GM12801 (cell line): Measurements from ENCODE around the gene UNC80.

Source experiments
- TF ChIP-seq, protein P1 (sequence below): IDR thresholded peaks from one replicate; pipeline ENCODE4 v1.5.1; 2011; ENCODE audit warnings: control low read depth; ENCODE audit not compliant: insufficient read length; ENCODE audit errors: extremely low read depth

UNC80 gene

DNA sequence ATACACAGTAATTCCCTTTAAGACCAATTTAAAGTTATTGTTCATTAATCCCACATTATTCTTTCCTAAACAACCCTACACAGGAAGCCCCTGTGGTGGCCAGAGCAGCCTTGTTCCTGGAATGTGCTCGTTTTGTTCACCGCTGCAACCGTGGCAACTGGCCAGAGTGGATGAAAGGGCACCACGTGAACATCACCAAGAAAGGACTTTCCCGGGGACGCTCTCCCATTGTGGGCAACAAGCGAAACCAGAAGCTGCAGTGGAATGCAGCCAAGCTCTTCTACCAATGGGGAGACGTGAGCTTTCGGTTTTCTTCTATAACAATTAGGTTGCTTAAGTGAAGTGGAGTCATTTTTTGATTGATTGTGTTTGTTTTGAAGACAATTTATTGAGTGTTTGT is 101.0 kb downstream of the UNC80 start:
- TF ChIP-seq, protein P1, sequence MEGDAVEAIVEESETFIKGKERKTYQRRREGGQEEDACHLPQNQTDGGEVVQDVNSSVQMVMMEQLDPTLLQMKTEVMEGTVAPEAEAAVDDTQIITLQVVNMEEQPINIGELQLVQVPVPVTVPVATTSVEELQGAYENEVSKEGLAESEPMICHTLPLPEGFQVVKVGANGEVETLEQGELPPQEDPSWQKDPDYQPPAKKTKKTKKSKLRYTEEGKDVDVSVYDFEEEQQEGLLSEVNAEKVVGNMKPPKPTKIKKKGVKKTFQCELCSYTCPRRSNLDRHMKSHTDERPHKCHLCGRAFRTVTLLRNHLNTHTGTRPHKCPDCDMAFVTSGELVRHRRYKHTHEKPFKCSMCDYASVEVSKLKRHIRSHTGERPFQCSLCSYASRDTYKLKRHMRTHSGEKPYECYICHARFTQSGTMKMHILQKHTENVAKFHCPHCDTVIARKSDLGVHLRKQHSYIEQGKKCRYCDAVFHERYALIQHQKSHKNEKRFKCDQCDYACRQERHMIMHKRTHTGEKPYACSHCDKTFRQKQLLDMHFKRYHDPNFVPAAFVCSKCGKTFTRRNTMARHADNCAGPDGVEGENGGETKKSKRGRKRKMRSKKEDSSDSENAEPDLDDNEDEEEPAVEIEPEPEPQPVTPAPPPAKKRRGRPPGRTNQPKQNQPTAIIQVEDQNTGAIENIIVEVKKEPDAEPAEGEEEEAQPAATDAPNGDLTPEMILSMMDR = no peak

DNA sequence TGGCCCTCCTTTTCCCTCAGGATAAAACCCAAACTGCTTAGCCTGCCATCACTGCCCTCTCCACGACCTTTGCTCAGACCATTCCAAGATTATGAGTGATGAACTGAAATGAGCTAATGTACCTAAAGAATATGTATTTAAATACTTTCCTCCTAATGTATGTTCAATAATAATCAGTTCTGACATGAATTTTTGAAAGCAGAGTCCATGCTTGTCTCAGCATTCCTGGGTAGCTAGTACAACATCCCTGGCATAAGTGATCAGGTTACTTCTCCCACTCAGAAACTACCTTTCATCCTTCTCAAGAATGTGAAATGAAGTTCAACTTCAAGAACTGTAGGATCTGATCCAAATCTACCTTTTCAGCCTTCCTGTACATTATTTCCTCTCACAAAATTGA is 103.6 kb downstream of the UNC80 start:
- TF ChIP-seq, protein P1 = no peak

DNA sequence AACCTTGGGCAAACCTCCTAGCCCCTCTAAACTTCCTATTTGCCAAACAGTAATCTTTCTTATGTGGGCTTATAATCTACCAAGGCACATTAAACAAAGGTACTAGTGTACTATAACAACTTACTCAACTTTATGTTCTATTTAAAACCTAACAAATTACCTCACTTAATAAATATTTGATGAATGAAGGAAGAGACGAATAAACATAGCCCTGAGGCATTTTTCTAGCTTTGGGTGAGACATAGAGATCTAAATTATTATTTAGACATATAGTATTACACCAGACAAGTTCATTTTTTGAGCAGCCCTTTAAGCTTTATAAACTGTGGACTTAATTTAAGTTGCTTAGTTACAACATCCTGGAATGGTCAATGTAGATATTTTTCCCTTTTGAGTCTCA is 104.6 kb downstream of the UNC80 start:
- TF ChIP-seq, protein P1 = no peak

DNA sequence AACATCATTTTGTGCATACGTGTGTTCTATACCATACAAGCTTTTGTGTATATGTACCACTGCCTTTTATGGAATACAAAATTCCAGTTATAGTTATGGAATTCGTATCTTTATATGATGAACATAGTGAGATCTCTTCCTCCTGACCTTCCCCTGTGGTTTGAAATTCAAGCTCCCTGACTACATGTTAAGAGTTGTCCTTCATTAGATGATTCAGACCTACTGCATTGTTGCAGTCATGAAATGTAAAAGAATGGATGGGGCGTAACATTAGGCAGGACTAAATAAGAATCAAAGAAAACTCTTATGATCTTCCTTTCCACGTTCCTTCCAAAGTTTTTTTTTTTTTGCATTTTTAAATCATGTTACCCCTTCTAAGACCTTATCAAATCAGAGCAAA is 107.1 kb downstream of the UNC80 start:
- TF ChIP-seq, protein P1 = no peak

DNA sequence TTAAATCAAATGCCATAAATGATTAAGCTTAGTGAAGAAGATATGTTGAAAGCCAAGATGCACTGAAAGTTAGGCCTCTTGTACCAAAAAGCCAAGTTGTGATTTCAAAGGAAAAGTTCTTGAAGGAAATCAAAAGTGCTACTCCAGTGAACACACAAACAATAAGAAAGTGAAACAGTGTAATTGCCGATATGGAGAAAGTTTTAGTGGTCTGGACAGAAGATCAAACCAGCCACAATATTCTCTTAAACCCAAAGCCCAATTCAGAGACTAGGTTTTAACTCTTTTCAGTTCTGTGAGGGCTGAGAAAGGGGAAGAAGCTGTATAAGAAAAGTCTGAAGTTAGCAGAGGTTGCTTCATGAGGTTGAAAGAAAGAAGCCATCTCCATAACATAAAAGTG is 129.0 kb downstream of the UNC80 start:
- TF ChIP-seq, protein P1 = no peak

DNA sequence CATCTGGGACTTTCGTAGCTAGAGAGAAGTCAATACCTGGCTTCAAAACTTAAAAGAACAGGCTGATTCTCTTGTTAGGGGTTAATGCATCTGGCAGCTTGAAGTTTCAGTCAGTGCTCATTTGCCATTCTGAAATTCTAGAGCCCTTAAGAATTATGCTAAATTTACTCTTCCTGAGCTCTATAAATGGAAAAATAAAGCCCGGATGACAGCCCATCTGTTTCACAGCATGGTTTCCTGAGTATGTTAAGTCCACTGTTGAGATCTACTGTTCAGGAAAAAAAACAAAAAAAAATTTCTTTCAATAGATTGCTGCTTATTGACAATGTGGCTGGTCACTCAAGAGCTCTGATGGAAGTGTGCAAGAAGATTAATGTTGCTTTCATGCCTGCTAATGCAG is 129.5 kb downstream of the UNC80 start:
- TF ChIP-seq, protein P1 = no peak

DNA sequence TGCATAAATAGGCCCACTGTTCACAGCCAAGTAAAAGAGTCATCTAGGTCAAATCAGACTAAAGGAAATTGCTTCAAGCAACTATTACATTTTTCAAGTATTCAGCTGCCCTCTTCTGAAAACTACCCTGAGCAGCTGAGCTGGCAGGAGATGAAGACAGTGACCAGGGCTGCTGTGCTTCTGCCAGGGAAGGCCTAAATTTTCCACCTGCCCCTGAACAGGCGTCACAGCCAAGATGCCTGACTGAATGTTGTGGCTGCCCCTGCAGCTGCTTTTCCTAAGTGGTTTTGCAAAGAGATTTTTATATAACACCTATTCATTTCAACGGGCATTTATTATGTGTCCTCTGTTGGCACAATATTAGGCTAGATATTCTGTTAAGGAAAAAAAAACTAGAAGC is 134.1 kb downstream of the UNC80 start:
- TF ChIP-seq, protein P1 = no peak

DNA sequence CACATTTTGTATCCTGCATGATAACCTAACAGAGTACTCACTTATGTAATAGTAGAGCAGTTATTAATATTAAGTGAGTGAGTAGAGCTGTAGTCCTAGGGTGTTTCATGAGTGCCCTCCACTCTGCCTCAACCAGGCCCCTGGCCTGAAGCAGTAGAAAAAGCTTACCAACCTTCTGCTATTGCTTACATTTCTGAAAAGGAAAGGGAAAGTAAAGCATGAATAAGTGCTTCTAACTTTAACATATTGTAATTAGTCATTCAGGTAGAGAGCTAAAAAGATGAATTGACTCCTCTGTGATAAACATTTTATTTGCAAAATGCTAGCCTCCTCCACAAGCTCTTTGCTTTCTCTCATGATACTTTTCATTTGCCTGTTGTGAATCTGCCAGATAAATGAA is 136.1 kb downstream of the UNC80 start:
- TF ChIP-seq, protein P1 = no peak
